H1 (cell line): ENCODE measurements around the gene FPGS. TPM values are rescaled to one million over a fixed set of nuclear protein-coding genes. Genes with fewer than 3 reads are reported as not detected.

Source experiments
- CTCF ChIA-PET: fragments of 300-600 bp; sonication (Branson Sonifier 250); formaldehyde crosslinking; loops from one replicate; lab custom pipeline; 2021; ENCODE audit not compliant: partially characterized antibody; lab: Charles Lee
- POLR2A ChIA-PET: fragments of 300-600 bp; sonication (Branson Sonifier 250); formaldehyde crosslinking; loops from one replicate; lab custom pipeline; 2021; ENCODE audit warnings: inconsistent platforms; ENCODE audit not compliant: partially characterized antibody; lab: Charles Lee
- DNase-seq, 2 experiments: peaks; one replicate each; pipeline versions ENCODE4 v3.0.0 to v3.0.0-alpha.2; 2010 to 2022; ENCODE audit warnings: low spot score in 2 of 2, low read depth in 1 of 2, mixed read lengths in 1 of 2
- FAIRE-seq: peaks from 2 replicates; lab custom pipeline; 2011; peaks lifted over from hg19 to GRCh38; lab: Jason Lieb, UNC
- H2AFZ ChIP-seq: 2 replicates; pipeline ENCODE4 v1.8.1; 2012; ENCODE audit warnings: low read length, inconsistent platforms
- H2AK5ac ChIP-seq: 2 replicates; pipeline ENCODE4 v1.6.1; 2013; ENCODE audit warnings: low read depth, low read length
- H2BK120ac ChIP-seq: replicated peaks from 2 replicates; pipeline ENCODE3; 2013; ENCODE audit warnings: low read depth, low read length, inconsistent platforms
- H2BK12ac ChIP-seq: 2 replicates; pipeline ENCODE4 v1.6.1; 2013; ENCODE audit warnings: low read depth, low read length
- H2BK15ac ChIP-seq: 2 replicates; pipeline ENCODE4 v1.6.1; 2013; ENCODE audit warnings: low read length
- H2BK20ac ChIP-seq: 2 replicates; pipeline ENCODE4 v1.6.1; 2013; ENCODE audit warnings: low read length
- H2BK5ac ChIP-seq: 2 replicates; pipeline ENCODE4 v1.6.1; 2013; ENCODE audit warnings: low read depth, low read length
- H3K14ac ChIP-seq: 2 replicates; pipeline ENCODE4 v1.6.1; 2013; ENCODE audit warnings: inconsistent platforms; ENCODE audit not compliant: insufficient read length
- H3K18ac ChIP-seq: 2 replicates; pipeline ENCODE4 v1.6.1; 2013; ENCODE audit warnings: low read length; ENCODE audit errors: extremely low read depth
- H3K23ac ChIP-seq: 2 replicates; pipeline ENCODE4 v1.6.1; 2013; ENCODE audit warnings: inconsistent platforms; ENCODE audit not compliant: insufficient read length
- H3K23me2 ChIP-seq: 2 replicates; pipeline ENCODE4 v1.6.1; 2013; ENCODE audit warnings: low read depth, low read length
- H3K27ac ChIP-seq: 2 replicates; pipeline ENCODE4 v1.6.1; 2011; ENCODE audit warnings: low read depth, low read length, inconsistent platforms
- H3K27me3 ChIP-seq, 4 experiments: replicated peaks in 1 of 4; 1 replicate in 1 of 4; 2 replicates in 3 of 4; pipeline versions ENCODE4 v1.6.1 to v1.8.1; 2011 to 2013; ENCODE audit warnings: low read length in 3 of 4, mild to moderate bottlenecking in 3 of 4, inconsistent platforms in 2 of 4, mixed read lengths in 2 of 4, moderate library complexity in 1 of 4; ENCODE audit not compliant: control insufficient read depth in 3 of 4, insufficient read depth in 3 of 4; ENCODE audit errors: extremely low read depth in 1 of 4
- H3K36me3 ChIP-seq, 4 experiments: 2 replicates each; pipeline versions ENCODE4 v1.6.1 to v1.8.1; 2011 to 2013; ENCODE audit warnings: mild to moderate bottlenecking in 4 of 4, low read length in 3 of 4, moderate library complexity in 2 of 4, control low read depth in 1 of 4, inconsistent platforms in 1 of 4; ENCODE audit not compliant: insufficient read depth in 4 of 4, control insufficient read depth in 2 of 4
- H3K4ac ChIP-seq: replicated peaks from 2 replicates; pipeline ENCODE3; 2013; ENCODE audit warnings: low read length, low read depth, mixed read lengths, inconsistent platforms; ENCODE audit not compliant: insufficient read length
- H3K4me1 ChIP-seq, 4 experiments: replicated peaks in 1 of 4; 1 replicate in 1 of 4; 2 replicates in 3 of 4; pipeline versions ENCODE4 v1.6.1 to v1.8.1; 2011 to 2013; ENCODE audit warnings: low read length in 3 of 4, inconsistent platforms in 2 of 4, mixed read lengths in 1 of 4; ENCODE audit not compliant: insufficient read depth in 4 of 4, control insufficient read depth in 3 of 4
- H3K4me2 ChIP-seq, 2 experiments: 2 replicates each; pipeline versions ENCODE4 v1.6.1 to v1.8.1; 2011 to 2013; ENCODE audit warnings: low read depth in 2 of 2, low read length in 2 of 2, control low read depth in 1 of 2, inconsistent platforms in 1 of 2, mild to moderate bottlenecking in 1 of 2; ENCODE audit not compliant: insufficient read depth in 1 of 2
- H3K4me3 ChIP-seq, 4 experiments: fragments of 200-600, 300-600 bp in 1 of 4; sonication (generic), shearing (Covaris generic), sonication (Bioruptor Twin) in 1 of 4; 2 replicates each; pipeline versions ENCODE4 v1.5.1 to v1.8.1; 2011 to 2016; ENCODE audit warnings: low read length in 4 of 4, low read depth in 3 of 4, control low read depth in 2 of 4, inconsistent platforms in 2 of 4, mild to moderate bottlenecking in 2 of 4, mixed read lengths in 1 of 4, moderate library complexity in 1 of 4; ENCODE audit not compliant: insufficient read depth in 2 of 4; ENCODE audit errors: extremely low read depth in 1 of 4
- H3K56ac ChIP-seq: replicated peaks from 2 replicates; pipeline ENCODE3; 2013; ENCODE audit warnings: low read depth, mild to moderate bottlenecking, mixed read lengths, low read length, inconsistent platforms; ENCODE audit not compliant: insufficient read length
- H3K79me1 ChIP-seq: 2 replicates; pipeline ENCODE4 v1.6.1; 2013; ENCODE audit warnings: low read depth, low read length, control low read depth
- H3K79me2 ChIP-seq, 2 experiments: 2 replicates each; pipeline versions ENCODE4 v1.6.1 to v1.8.1; 2012 to 2013; ENCODE audit warnings: low read length in 2 of 2, mild to moderate bottlenecking in 2 of 2, inconsistent platforms in 1 of 2; ENCODE audit not compliant: insufficient read depth in 2 of 2, control insufficient read depth in 1 of 2
- H3K9ac ChIP-seq, 4 experiments: replicated peaks in 1 of 4; 1 replicate in 1 of 4; 2 replicates in 3 of 4; pipeline versions ENCODE4 v1.6.1 to v1.8.1; 2011 to 2013; ENCODE audit warnings: low read depth in 3 of 4, low read length in 3 of 4, control low read depth in 2 of 4, mild to moderate bottlenecking in 2 of 4, moderate library complexity in 2 of 4, inconsistent platforms in 1 of 4; ENCODE audit errors: extremely low read depth in 1 of 4
- H3K9me3 ChIP-seq, 2 experiments: 2 replicates each; pipeline versions ENCODE4 v1.6.1 to v1.8.1; 2012 to 2013; ENCODE audit warnings: mild to moderate bottlenecking in 2 of 2, moderate library complexity in 2 of 2, control low read depth in 1 of 2, inconsistent platforms in 1 of 2, low read depth in 1 of 2, low read length in 1 of 2, mixed read lengths in 1 of 2; ENCODE audit not compliant: insufficient read depth in 2 of 2
- H4K20me1 ChIP-seq, 2 experiments: replicated peaks in 1 of 2; 2 replicates each; pipeline versions ENCODE3 to v1.8.1; 2011 to 2013; ENCODE audit warnings: inconsistent platforms in 2 of 2, low read length in 2 of 2, mild to moderate bottlenecking in 1 of 2; ENCODE audit not compliant: insufficient read depth in 2 of 2, control insufficient read depth in 1 of 2
- H4K5ac ChIP-seq: 2 replicates; pipeline ENCODE4 v1.6.1; 2013; ENCODE audit warnings: low read length, low read depth, mixed read lengths, inconsistent platforms; ENCODE audit not compliant: insufficient read length
- H4K8ac ChIP-seq: 2 replicates; pipeline ENCODE4 v1.8.0; 2013; ENCODE audit warnings: mild to moderate bottlenecking, moderate library complexity, low read length, inconsistent platforms; ENCODE audit not compliant: insufficient read depth; ENCODE audit errors: extremely low read depth
- H4K91ac ChIP-seq: replicated peaks from 2 replicates; pipeline ENCODE3; 2013; ENCODE audit warnings: low read length, mixed read lengths, inconsistent platforms; ENCODE audit not compliant: insufficient read length
- EGR1 ChIP-seq: IDR thresholded peaks from 2 replicates; pipeline ENCODE4 v1.6.1; 2011; ENCODE audit warnings: low read depth, low read length, borderline replicate concordance
- MAFK ChIP-seq: IDR thresholded peaks from 2 replicates; pipeline ENCODE4 v1.6.1; 2012; ENCODE audit warnings: low read depth, mild to moderate bottlenecking, improper control_type of control experiment, low read length
- NRF1 ChIP-seq: IDR thresholded peaks from 2 replicates; pipeline ENCODE4 v1.6.1; 2011; ENCODE audit warnings: mild to moderate bottlenecking, low read depth, low read length, improper control_type of control experiment
- POLR2A ChIP-seq, 2 experiments: IDR thresholded peaks; 1 replicate in 1 of 2; 2 replicates in 1 of 2; pipeline ENCODE4 v1.6.1; 2011; ENCODE audit warnings: low read depth in 2 of 2, low read length in 2 of 2, mild to moderate bottlenecking in 2 of 2; ENCODE audit errors: control extremely low read depth in 1 of 2
- SIN3A ChIP-seq, 2 experiments: IDR thresholded peaks in 1 of 2; conservative IDR thresholded peaks in 1 of 2; 2 replicates each; pipeline ENCODE4 v1.6.1; 2011 to 2012; ENCODE audit warnings: low read length in 2 of 2, improper control_type of control experiment in 1 of 2, low read depth in 1 of 2, mild to moderate bottlenecking in 1 of 2
- TAF1 ChIP-seq: IDR thresholded peaks from 2 replicates; pipeline ENCODE4 v1.6.1; 2011; ENCODE audit warnings: mild to moderate bottlenecking, low read depth, low read length
- TAF7 ChIP-seq: optimal IDR thresholded peaks from 2 replicates; pipeline ENCODE3; 2011; ENCODE audit warnings: low read depth, mild to moderate bottlenecking, inconsistent platforms, low read length, moderate library complexity, borderline replicate concordance
- WGBS, 2 experiments: shearing (Covaris generic) in 1 of 2; methylation state at CpG; one replicate each; pipeline versions ENCODE4 v1.1.6 to v1.1.7; 2013 to 2015; ENCODE audit warnings: low lambda C conversion rate in 2 of 2, mixed read lengths in 2 of 2, inconsistent platforms in 1 of 2, low coverage in 1 of 2, missing lambda C conversion rate in 1 of 2; ENCODE audit not compliant: insufficient replicate concordance in 2 of 2, insufficient coverage in 1 of 2, insufficient read length in 1 of 2; ENCODE audit errors: extremely low coverage in 1 of 2, missing lambda C conversion rate in 1 of 2; 5-methylcytosine and 5-hydroxymethylcytosine counted together
- polyA plus RNA-seq, 7 experiments: library from polyadenylated mRNA; depleted of rRNA in 3 of 7; stranded (reverse) in 5 of 7; unstranded in 2 of 7; fragments of >200 nt in 5 of 7; fragments of 200-250 nt in 2 of 7; gene quantifications; 1 replicate in 5 of 7; 2 replicates in 1 of 7; 4 replicates in 1 of 7; pipeline versions ENCODE4 v1.2.1 to v1.2.3, GENCODE V29; 2011 to 2013; ENCODE audit warnings: missing spikeins in 2 of 7, mixed read lengths in 2 of 7
- total RNA-seq: library from RNA; stranded (reverse); fragmentation: NEBNext Ultra II Directional; extraction: Animal tissue kit (Norgen Biotek cat#: 25700); gene quantifications from 2 replicates; pipeline ENCODE4 v1.2.1, GENCODE V29; 2021
- TF ChIP-seq, protein P1 (sequence below): IDR thresholded peaks from 2 replicates; pipeline ENCODE4 v1.6.1; 2012; ENCODE audit warnings: low read length, inconsistent platforms
- TF ChIP-seq, protein P2 (sequence below): IDR thresholded peaks from 2 replicates; pipeline ENCODE4 v1.6.1; 2011; ENCODE audit warnings: low read depth, mild to moderate bottlenecking, low read length; ENCODE audit not compliant: insufficient read depth

Gene FPGS
- total and polyA plus RNA-seq, 2 of the 8 experiments (the other 6 are each of a cell fraction or from before 2014, with no cell fraction given): 62.4 to 83.0 TPM

DNA sequence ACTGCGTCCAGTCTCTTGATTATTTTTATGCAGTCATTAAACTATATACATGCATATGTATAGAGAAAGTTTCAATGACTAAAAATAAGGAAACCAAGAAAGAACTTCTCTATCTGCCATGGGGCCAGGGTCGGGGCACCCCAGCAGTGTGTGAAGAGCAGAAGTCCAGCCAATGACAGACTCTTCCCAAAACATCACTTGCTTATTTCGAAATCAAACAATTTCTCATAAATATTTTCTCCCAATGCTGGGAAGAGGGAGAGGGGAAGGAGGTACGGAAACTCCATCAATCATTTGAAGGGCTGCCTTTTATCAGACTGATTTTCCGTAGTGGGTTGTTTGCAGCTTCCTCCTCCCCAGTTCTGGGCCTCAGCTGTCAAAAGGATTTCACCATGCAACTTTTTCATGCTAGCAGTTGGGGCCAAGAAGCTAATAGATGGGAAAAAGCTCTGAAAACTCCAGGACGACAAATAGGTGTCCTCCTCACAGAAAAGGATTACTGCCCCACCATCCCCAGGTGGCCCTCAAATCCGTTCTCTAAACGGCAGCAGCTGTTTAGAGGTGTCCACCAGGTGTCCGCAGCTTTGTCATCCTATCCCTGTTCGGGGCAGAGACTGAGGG lies 617 bp upstream of the FPGS start:
- Histone ChIP-seq H3K79me2 (peaks cover 0 to 15% of the 10 kb centered on the region in 2 experiments; a peak in 2 of 4 replicates), H2BK20ac (no peak overlapping the region), H3K9me3 (no peaks in the 10 kb centered on the region), H3K27me3 (no peaks in the 10 kb centered on the region), H3K4ac (no peak overlapping the region), H2BK5ac (peak overlapping the region; percentile 40), H3K9ac (peak overlapping the region in 3 of 4 experiments; percentile 36 to 69 (median 42); a peak in 3 of 7 replicates), H3K36me3 (peaks cover 0 to 3% (median under 1%) of the 10 kb centered on the region in 4 experiments; a peak in 2 of 8 replicates), H3K79me1 (peaks cover 7% of the 10 kb centered on the region), H3K4me1 (peaks cover 5 to 9% (median 6%) of the 10 kb centered on the region in 4 experiments; a peak in 6 of 7 replicates), H3K56ac (peak overlapping the region; percentile 49), H2BK120ac (no peak overlapping the region), H2BK15ac (no peak overlapping the region; the same call in 1 of the 2 replicates), H3K23me2 (peaks cover 8% of the 10 kb centered on the region; the same call in 1 of the 2 replicates), H4K8ac (no peak overlapping the region), H3K4me2 (peak overlapping the region; percentile 85 to 96), H4K5ac (peak overlapping the region; percentile 71), H2BK12ac (no peak overlapping the region), H3K18ac (peak overlapping the region; percentile 90), H3K27ac (no peak overlapping the region), H3K4me3 (peak overlapping the region; percentile 53 to 86 (median 70)), H3K14ac (no peak overlapping the region), H4K20me1 (peaks cover 0 to 3% of the 10 kb centered on the region in 2 experiments), H4K91ac (peak overlapping the region; percentile 56), H3K23ac (no peak overlapping the region), H2AK5ac (no peak overlapping the region), H2AFZ (no peak overlapping the region)
- ChIA-PET CTCF (interaction anchor here (0.6 to 2.4 kb wide), 13 partner anchors 9 to 244 kb away, joined by 3 to 19 read pairs (median 4); partner anchors contain the start of genes AK1 and SH2D3C), POLR2A (interaction anchor here (0.5 to 10.3 kb wide), 13 partner anchors 13 to 128 kb away, joined by 3 to 140 read pairs (median 5); partner anchors contain the start of genes CDK9, PIP5KL1, SH2D3C and TOR2A)
- FAIRE-seq (peak; percentile 36), DNase-seq (no peak)
- 38% methylated on average over 10 of the region's 10 CpGs; no CpG with 5 or more reads in 1 of the 2 experiments for WGBS, 2 experiments
- TF ChIP-seq, protein P1, sequence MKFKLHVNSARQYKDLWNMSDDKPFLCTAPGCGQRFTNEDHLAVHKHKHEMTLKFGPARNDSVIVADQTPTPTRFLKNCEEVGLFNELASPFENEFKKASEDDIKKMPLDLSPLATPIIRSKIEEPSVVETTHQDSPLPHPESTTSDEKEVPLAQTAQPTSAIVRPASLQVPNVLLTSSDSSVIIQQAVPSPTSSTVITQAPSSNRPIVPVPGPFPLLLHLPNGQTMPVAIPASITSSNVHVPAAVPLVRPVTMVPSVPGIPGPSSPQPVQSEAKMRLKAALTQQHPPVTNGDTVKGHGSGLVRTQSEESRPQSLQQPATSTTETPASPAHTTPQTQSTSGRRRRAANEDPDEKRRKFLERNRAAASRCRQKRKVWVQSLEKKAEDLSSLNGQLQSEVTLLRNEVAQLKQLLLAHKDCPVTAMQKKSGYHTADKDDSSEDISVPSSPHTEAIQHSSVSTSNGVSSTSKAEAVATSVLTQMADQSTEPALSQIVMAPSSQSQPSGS: no peak
- TF ChIP-seq POLR2A (IDR thresholded peaks at IDR 0.05; ENCODE audit: control extremely low read depth in 1 of 2, low read depth in 2 of 2, low read length in 2 of 2) (no peak), SIN3A (conservative IDR thresholded peaks at IDR 0.05 in 1 of 2, IDR thresholded peaks at IDR 0.05 in 1 of 2; ENCODE audit: low read depth in 1 of 2, low read length in 2 of 2) (peak; percentile 63 to 86; a peak in 2 of 4 replicates), MAFK (peak; percentile 13; the same call in 1 of the 2 replicates), TAF7 (no peak), TAF1 (no peak), EGR1 (no peak), NRF1 (no peak)
- TF ChIP-seq, protein P2, sequence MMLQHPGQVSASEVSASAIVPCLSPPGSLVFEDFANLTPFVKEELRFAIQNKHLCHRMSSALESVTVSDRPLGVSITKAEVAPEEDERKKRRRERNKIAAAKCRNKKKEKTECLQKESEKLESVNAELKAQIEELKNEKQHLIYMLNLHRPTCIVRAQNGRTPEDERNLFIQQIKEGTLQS: no peak
